GM11168 (cell line): ENCODE measurements around the gene FCRL2.

Experiments used
- in situ Hi-C: fragments of 300-500 bp; cut with MboI; formaldehyde crosslinking; loops from one replicate; pipeline ENCODE4 v1.12.0; 2022; ENCODE audit warnings: low sequenced_read_pairs; ENCODE audit not compliant: unreplicated experiment

FCRL2 gene, protein sequence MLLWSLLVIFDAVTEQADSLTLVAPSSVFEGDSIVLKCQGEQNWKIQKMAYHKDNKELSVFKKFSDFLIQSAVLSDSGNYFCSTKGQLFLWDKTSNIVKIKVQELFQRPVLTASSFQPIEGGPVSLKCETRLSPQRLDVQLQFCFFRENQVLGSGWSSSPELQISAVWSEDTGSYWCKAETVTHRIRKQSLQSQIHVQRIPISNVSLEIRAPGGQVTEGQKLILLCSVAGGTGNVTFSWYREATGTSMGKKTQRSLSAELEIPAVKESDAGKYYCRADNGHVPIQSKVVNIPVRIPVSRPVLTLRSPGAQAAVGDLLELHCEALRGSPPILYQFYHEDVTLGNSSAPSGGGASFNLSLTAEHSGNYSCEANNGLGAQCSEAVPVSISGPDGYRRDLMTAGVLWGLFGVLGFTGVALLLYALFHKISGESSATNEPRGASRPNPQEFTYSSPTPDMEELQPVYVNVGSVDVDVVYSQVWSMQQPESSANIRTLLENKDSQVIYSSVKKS

DNA sequence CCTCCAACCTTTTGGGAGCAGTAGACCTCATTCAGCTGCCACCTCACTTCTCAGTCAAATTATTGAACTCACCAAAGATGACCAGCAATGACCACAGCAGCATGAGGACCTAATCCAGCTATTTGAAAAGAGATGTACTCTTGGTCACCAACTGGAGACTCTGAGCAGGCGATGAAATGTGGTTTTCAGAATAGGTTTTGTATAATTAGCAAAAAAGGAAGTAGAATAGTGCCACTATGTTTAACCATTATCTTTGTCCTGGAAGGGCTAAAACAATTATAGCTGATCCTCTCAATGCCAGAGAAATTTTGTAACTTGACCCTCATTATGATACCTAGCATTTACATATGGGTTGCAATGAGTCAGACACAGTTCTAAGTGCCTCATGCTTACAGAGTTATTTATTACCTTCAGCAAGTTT lies at the start of gene FCRL2:
Gene FCRL2 (minus strand): TSS at position 162 of the 421 bp plus-strand sequence. CDS start 59 bp downstream, at position 103.
- in situ Hi-C loops, result no loop called here

DNA sequence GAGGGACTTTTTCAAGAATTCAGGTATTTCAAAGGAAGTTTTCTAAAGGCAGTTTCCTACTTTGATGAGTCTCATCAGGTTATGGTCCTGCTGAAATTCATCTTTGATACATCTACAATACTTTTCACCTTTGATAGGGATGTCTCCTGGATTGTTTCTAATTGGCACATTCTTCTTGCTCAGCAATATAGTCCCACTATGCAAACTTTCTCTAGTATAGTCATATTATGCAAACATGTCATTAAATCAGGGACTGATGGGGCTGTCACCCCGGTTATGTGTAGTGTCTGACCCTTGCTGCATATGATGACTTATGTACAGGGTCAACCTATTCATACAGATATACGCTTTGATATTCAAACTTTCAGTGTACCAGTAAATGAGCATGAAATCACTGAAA lies 43.4 kb upstream of the FCRL2 start:
- in situ Hi-C loops, result no loop called here

DNA sequence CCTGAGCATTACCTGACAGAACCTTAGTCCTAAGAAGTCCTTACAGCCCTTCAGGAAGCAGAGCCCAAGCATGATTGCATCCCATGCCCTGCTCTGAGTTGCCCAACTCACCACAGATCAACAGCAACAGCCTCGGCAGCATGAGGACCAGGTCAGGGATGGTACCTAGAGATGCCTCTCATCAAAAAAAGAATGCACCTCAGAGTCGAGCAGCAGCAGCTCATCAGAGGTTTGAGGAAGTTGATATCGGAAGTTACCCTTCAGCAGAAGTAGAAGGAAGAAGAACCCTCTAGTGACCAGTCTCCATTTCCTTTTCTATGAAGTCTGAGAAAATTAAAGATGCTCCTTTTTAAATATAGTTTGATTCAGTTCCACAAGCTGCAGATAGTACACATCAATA lies 43.0 kb upstream of the FCRL2 start, which contains the start of gene FCRL1:
Gene FCRL1 (minus strand): TSS at position 225 of the 400 bp plus-strand sequence. CDS start 83 bp downstream, at position 142.
- in situ Hi-C loops, result no loop called here

DNA sequence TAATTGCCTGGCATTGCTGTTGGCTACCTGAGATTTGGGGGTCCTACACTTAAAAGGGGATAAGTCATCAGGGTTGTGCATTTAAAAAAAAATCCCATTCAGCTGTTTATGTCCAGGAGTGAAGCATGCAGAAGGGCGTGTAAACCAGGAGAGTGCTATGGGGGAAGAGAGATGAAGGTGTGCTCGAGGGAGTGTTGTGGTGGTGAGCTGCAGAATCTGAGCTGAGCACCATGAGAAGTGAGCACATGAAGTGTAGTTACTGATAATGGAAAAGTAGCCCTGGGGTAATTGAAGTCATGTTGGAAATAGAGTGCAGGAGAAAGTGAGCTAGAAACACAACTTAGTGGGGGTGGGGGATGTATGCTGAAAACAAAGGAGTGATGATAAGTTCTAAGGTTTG lies 42.3 kb upstream of the FCRL2 start:
- in situ Hi-C loops, result no loop called here

DNA sequence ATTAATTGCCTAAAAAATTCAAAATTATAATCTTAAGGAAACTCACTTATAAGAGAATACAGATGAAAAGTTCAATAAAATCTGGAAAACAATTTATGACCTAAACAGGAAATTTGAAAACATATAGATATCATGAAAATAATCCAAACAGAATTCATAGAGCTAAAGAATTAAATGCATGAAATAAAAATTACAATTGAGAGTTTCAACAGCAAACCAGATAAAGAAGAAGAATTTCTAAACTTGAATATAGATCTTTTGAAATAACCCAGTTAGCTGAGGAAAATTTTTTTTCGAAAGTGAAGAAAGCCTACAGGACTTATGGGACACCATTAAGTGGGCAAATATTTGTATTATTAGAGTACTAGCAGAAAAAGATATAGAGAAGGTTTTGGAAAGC lies 36.3 kb upstream of the FCRL2 start:
- in situ Hi-C loops, result no loop called here

DNA sequence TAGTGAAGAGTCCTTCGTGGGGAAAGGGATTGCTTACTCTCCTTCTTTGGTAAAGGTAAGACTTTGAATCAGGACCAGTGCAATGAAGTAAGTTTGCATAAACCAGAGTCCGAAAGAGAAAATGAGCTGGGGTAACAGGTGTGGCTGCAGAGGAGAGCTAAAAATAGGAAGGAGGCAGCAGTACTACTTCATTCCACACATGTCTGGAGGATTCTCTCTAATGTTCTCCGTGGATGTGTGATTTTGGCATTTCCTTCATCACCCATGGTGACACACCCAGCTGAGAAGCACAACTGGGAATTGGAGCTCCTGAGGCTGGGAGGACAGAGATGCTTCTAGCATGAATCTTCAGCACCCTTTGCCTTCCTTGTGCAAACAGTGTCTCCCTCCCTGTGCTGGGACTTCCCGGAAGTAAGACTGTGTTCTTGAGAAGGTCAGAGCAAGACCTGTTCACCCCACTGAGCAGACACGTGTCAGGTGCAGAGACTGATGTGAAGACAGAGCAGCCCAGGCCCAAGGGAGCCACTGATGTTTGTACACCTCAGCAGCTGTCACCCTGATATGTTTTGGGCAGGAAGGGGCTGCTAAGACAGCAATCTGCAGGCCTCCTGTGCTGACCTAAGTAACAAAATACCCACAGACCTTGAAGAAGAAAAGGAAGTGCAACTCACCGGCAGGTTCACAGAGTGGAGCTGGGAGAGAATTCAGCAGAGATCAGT lies 29.7 kb upstream of the FCRL2 start:
- in situ Hi-C loops, result no loop called here

DNA sequence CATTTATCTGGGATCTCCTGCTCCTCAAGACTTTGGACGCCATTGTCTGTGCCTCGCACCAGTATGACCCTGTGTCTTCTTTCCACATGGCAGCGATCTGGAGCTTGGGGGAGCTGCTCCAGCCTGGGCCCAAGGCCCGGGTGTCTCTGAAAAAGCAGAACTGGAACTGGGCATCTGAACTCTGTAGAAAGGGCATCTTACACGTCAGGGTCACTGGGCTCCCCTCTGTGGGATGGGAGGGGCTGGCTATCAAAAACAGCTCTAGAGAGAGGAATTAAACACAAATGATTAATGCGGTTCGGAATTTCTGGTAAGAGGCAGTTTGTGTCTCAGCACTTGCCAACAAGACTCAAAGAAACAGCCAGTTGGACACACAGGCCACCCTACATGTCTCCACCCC lies 26.9 kb upstream of the FCRL2 start:
- in situ Hi-C loops, result no loop called here

DNA sequence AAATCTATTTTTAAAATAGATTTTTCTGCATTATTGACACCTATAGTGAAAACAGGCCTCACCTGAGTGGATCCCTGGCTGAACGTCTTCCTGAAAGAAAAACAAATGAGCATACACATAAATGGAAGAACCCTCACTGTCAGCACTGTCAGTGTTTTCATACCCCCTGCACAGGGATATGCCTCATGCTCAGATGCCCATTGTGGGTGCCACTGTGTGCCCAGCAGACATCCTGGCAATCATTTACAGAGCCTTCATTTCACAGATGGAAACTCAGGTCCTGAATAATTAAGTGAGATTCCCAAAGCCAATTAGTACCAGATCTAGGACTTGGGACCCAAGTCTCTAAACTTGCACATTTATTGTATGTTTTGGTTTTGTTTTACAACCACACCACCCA lies 23.1 kb upstream of the FCRL2 start:
- in situ Hi-C loops, result no loop called here

DNA sequence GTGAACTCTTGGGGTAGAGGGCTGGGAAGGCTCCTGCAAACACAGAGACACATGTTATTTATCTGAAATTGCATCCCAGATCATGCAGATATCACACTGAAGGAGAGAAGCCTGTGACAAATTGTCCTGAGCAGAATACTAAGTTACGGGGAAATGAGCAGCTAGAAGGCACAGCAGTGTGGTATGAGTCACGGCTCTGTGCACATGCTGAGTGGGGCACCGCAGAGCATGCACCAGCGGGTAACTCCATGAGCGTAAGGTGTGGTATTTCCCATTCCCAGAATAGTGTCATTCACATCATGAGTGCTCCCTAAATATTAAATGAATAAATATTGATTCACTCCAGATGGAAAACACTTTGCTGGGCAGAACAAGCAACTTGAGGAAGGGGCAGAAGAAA lies 21.3 kb upstream of the FCRL2 start:
- in situ Hi-C loops, result no loop called here

DNA sequence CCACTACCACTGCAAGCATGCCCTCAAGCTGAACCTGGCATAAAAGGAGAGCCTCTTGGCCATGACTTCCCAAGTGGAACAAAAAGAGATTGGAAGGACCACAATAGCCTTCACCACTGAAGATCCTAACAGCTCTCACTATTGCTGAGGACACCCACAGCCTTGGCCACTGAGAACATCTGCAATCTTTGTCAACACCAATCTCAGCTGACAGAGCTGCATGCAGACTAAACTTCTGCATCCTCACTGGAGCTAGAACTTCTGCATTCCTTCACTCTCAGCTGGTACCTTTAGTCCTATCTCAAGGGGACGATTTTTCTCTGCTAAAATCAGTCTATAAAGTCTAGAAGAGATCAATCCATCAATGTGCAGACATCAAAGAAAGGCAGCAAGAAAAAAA lies 8.3 kb upstream of the FCRL2 start:
- in situ Hi-C loops, result no loop called here

DNA sequence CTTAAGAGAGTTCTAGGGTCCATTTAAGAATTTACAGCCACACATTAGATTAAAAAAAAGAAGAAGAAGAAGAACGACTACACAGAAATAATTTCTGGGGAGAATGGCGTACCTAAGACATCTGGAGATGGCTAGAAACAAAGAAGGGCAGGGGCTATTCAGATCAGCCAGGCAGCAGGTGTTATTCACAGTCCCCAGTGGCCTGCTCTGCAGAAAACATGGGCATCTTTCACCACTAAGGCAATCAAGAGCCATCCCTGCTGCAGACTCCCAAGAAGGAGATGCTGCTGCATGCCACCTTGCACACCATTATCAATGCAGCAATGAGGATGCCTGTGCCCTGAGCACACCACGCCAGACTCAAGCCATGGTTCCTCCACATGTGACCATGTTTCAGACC lies 7.9 kb upstream of the FCRL2 start:
- in situ Hi-C loops, result no loop called here

DNA sequence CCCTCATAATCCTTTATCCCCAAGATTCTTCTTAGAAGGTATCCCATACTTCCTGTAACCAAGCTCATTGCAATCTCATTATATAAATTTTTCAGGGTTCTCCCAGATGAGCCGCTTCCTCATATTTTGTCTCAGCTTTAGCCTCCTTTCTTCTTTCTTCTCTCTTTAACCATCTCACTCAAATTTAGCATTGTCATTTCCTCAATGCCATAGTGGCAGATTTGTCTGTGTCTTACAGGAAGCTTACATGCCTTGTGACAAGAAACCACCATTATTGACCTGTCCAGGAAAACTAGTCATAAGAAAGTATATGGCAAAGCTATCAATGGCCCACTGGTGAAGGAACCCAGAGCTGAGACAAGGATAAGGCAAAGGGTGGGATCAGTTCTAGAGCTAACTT lies 6.0 kb upstream of the FCRL2 start:
- in situ Hi-C loops, result no loop called here

DNA sequence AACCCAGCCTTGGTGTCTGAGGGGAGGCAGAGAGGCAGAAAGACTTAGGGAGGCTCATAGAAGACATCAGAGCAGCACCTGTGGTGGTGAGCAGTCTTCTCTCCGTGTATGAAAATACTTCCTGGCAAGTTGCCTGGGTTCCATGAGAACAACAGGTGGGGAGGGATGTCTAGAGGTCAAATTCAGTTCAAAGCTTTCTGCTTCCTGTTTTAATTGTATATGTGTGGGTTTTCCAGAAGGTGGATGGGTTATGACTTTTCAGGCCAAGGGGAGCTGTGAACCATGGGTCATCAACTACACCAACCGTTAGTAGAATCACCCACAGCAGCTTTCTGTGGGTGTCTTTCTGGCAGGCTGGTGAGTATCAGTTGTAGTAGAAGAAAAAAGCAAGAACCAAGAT lies 4.1 kb upstream of the FCRL2 start:
- in situ Hi-C loops, result no loop called here

DNA sequence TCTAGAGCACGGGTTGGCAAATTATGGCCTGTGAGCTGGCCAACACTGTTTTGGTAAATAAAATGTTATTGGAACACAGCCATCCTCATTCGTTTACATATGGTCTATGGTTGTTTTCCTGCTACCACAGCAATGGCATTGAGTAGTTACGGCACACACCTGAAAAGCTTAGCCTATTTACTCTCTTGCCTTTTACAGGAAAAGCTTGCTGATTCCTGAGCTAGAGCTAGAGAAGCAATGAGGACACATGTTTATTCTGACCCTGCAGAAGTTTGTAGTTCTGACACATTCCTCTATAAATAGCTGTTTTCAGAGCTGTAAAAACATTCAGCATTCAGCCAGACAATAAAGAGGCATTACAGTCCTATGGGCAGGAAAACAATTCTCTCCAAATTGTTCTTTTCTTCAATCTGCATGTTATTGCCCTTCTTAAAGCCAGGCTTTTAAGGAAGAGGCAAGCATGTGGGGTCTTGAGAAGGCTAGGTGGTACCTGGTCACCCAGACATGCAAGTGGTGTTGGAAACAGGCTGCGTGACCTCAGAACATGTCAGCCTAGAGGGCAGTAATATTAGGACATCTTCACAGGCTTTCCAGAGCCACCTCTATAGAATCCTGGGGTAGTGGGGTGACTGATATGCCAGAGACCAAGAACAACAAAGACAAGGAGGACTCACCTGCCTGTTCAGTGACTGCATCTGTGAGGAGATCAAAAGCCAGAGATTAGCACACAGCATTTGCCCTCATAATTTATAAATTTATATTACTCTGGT lies 1.6 kb downstream of the FCRL2 start:
- in situ Hi-C loops, result no loop called here

DNA sequence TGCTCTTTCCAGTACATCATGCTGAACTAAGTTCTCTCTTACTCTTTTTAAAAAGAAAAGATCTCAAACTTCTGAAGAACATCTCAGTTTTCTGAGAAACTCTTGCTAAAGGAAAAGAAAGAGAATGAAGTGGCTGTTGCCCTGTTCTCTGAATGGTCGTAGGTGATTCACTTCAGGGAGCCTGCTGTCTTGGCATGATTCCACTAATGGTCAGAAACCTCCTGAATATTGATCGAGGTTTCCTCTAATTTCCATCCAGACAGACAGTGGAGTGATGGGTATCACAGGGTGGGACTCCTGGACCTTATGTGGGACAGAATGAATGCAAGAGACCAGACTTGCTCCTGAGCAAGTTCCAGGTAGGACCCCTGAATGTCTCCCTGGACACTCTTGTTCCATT lies 2.5 kb downstream of the FCRL2 start:
- in situ Hi-C loops, result no loop called here

DNA sequence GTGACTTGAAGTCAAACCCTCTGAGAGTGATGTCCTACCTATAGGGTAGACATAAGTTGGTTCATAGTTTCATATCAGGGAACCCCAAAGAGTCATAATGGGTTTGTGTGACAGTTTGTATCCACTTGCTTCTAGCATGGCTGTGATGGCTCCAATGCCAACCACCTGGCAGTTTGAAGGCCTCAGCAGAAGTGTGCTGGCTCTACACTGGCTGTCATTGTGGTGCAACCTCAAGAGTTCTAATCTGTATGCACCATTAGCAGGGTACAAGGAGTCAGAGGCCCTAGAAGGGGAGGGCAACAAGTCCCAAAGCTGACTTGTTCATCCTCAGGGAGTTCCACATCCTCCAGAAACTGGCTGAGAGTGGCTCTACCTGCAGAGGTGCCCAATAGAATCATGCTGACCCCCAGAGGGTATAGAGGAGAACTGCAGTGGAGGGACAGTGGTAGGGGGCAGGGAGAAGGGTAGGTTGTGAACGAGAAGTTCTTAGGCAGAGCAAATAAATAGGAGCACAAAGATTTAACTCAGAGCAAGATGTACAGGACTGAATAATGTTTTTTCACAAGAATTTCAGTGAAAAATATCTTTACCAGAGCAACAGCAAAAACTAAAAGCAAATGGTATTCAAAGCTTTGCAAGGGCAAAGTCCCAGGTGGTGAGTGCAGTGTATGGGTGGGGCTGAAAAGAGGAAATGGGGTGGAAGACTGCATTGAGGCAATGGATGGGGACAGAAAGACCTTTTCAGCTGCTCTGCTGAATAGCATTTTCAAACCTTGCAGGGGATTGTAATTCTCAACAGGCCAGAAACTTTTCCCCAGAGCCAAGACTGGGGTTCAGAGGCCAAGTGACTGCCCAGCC lies 3.2 kb downstream of the FCRL2 start:
- in situ Hi-C loops, result no loop called here

DNA sequence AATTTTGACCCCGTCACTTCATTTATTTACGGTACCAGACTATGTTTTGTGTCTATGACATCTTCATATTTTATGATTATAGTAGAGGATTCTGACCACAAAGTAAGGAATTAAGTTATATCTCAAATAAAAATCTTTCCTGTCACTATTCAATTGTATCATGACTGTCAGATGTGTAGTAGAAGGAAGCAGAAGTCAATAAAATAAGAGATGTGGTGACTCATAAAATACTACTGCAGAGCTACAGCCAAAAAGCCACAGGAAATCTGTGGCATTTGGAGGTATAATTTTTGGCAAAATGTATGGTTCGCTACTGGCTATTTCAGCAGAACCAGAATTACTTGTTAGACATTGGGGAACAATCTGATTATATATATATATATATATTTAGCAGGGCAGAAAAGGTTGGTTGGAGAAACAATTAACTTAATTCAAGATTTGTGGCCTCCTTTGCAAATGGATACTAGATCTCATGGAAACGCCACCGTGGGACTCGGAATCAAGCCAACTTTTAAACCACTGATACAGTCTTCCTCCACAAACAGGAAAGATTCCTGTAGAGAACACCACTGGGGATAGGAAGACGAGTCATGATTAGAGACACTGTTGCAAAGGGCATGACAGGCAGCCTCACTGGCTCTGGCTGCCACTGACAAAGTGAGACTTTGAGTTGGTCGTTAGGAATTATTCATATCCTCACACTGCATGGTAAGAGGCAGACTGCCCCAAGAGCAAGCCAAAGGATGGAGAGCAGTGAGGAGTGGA lies 5.1 kb downstream of the FCRL2 start:
- in situ Hi-C loops, result no loop called here

DNA sequence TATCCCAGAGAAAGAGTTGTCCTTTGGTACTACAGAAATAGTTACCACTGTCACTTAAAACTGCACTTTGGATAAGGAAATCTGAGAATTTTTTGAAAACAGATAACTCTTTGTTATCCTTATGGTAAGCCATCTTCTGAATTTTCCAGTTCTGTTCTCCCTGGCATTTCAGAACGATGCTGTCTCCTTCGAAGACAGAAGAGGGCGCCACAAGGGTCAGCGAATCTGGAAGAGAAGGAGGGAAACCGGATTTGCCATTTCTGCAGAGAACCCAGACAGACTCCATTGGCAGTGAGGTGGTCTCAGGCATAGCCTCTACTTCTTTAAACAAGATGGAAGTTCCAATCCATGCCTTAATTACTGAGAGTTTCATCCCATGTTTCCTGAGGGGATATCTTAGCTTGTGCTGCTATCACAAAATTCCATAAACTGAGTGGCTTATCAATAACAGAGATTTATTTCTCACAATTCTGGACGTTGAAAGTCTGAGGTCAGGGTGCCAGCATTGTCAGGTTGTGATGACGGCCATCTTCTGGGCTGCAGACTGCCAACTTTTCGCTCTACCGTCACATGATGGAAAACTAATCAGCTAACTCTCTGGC lies 6.4 kb downstream of the FCRL2 start:
- in situ Hi-C loops, result no loop called here

DNA sequence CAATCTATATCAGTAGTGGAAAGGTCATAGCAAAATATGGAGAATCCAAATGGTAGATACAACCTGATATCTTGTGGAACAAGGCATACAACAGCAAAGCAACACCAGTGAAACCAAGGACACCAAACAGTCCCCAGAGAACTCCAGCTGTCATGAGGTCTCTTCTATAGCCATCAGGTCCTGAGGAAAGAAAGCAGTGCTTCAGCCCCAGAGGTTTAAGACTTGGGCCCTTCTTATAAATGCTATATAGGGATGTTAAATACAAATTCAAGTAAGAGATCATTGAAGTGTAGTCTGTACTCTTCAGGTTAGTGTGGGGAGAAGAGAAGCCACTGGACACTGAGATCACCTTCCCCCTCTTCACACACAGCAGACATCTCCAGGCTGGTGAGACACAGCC lies 10.1 kb downstream of the FCRL2 start:
- in situ Hi-C loops, result no loop called here
